Measurements from ENCODE around the gene SARDH.

Gene SARDH

DNA sequence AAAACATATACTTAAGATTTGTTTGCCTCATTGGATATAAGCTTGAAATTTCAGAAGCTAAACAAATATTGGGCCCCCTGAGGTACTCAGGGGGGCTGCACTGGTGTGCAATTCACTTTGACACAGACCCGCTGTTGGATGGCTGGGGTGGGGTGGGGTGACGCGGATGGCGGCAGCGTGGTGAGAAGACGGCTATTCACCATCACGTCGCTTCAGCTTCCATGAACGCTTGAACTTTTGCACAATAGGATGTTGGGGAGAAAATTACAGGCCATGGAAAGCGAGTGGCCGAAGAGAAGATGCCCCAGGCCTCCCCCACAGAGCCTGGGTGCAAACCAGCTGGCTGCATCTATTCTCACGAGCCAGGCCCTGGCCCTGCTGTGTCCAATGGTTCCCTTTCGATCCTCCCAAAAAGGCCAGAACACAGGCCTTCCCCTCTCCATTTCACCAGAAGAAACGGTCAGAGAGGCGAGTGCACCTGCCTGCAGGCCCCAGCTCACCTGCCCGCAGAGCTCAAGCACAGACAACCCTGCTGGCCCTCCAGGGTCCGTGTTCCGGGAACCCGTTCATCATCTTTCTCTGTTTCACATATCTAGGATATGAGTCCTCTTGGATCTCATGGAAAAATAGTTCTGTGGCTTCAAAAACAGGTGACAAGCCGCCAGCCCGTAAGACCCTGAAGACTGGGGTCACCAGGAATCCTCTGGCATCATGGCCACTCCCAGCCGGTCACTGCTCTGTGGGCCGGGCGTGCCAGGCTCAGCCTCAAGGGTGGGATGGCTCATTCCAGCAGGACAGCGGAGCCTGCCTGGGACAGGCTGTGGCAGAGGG is 46.8 kb upstream of the SARDH start:
- peaks cover 14% of the 10 kb centered on the region for H3K36me3 Mint-ChIP-seq (ENCODE audit: low read depth)
- H3K9me3 Mint-ChIP-seq, result no peaks in the 10 kb centered on the region
- H3K27me3 Mint-ChIP-seq (ENCODE audit: low read depth), result no peaks in the 10 kb centered on the region
- TF ChIP-seq CTCF (IDR thresholded peaks at IDR 0.05; ENCODE audit: unreplicated experiment in 3 of 3), result no peak
- no peak overlapping the region for H3K4me3 Mint-ChIP-seq
- H3K27ac Mint-ChIP-seq, result no peak overlapping the region
- H3K4me1 Mint-ChIP-seq, result no peaks in the 10 kb centered on the region

DNA sequence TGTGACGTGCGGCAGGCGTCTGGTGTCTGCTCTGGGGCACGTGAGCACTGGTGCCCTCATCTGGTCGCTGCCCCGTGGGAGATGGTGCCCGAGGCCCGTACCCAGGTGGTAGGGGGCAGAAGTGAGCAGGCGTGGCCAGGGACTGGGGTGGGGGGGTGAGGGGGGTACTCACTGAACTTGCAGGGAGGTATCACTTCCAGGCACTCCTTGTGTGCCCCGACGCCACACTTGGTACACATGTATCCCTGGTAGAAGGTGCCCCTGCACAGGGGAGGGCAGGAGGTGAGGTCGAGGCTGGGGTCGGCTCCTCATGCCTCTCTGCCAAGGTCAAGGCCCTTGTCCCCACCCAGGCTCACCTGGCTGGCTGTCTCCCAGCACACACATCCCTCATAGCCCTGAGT is 45.2 kb upstream of the SARDH start:
- Mint-ChIP-seq H3K4me1 (no peaks in the 10 kb centered on the region), H3K4me3 (no peak overlapping the region), H3K9me3 (no peaks in the 10 kb centered on the region), H3K27me3 (ENCODE audit: low read depth) (no peaks in the 10 kb centered on the region), H3K27ac (no peak overlapping the region), H3K36me3 (ENCODE audit: low read depth) (peaks cover 7% of the 10 kb centered on the region)
- no peak for TF ChIP-seq CTCF (IDR thresholded peaks at IDR 0.05; ENCODE audit: unreplicated experiment in 3 of 3)

- peak; percentile 81 to 88 (median 85) for TF ChIP-seq CTCF (IDR thresholded peaks at IDR 0.05; ENCODE audit: unreplicated experiment in 3 of 3)
- no peaks in the 10 kb centered on the region for H3K9me3 Mint-ChIP-seq
- H3K4me3 Mint-ChIP-seq, result no peak overlapping the region
- no peaks in the 10 kb centered on the region for H3K27me3 Mint-ChIP-seq (ENCODE audit: low read depth)
- no peaks in the 10 kb centered on the region for H3K4me1 Mint-ChIP-seq
- peaks cover 7% of the 10 kb centered on the region for H3K36me3 Mint-ChIP-seq (ENCODE audit: low read depth)
- peak overlapping the region in 1 of 3 experiments; percentile 22 for H3K27ac Mint-ChIP-seq
These were observed 44.3 kb upstream of the SARDH start for GRCh38 chr9:133782157-133783130.

GRCh38 chr9:133781828-133782135 is 43.6 kb upstream of the SARDH start:
- Mint-ChIP-seq H3K36me3 (ENCODE audit: low read depth) (peaks cover 11% of the 10 kb centered on the region), H3K27me3 (ENCODE audit: low read depth) (no peaks in the 10 kb centered on the region), H3K4me3 (no peak overlapping the region), H3K27ac (no peak overlapping the region), H3K9me3 (no peaks in the 10 kb centered on the region), H3K4me1 (no peaks in the 10 kb centered on the region)
- no peak for TF ChIP-seq CTCF (IDR thresholded peaks at IDR 0.05; ENCODE audit: unreplicated experiment in 3 of 3)

GRCh38 chr9:133780962-133781827 is 43.0 kb upstream of the SARDH start:
- Mint-ChIP-seq H3K27me3 (ENCODE audit: low read depth) (no peaks in the 10 kb centered on the region), H3K4me1 (no peaks in the 10 kb centered on the region), H3K4me3 (no peak overlapping the region)

More at GRCh38 chr9:133780962-133781827, 43.0 kb upstream of the SARDH start:
- Mint-ChIP-seq H3K9me3 (no peaks in the 10 kb centered on the region), H3K36me3 (ENCODE audit: low read depth) (peaks cover 11% of the 10 kb centered on the region), H3K27ac (no peak overlapping the region)
- no peak for TF ChIP-seq CTCF (IDR thresholded peaks at IDR 0.05; ENCODE audit: unreplicated experiment in 3 of 3)
